AG04449 (cell line): ENCODE results near the gene DIP2C.
"Not testable (repeated sequence)": the region's sequence is repeated elsewhere in the genome, so short reads cannot be mapped to it uniquely, and the experiment has no call there.

Experiments
- CTCF ChIA-PET: fragments of 350-600 bp; formaldehyde crosslinking; extraction: SDS; loops from one replicate; lab custom pipeline; 2021; ENCODE audit warnings: antibody characterized with exemption; lab: Yijun Ruan, JAX
- POLR2A ChIA-PET: fragments of 400-600, 350-600 bp; formaldehyde crosslinking; extraction: SDS; loops from one replicate; lab custom pipeline; 2020; ENCODE audit warnings: antibody characterized with exemption, inconsistent platforms; lab: Yijun Ruan, JAX
- DNase-seq: peaks from one replicate; pipeline ENCODE4 v3.0.0-alpha.2; 2010; ENCODE audit warnings: low read depth, low spot score
- H3K4me3 ChIP-seq: 2 replicates; pipeline ENCODE4 v1.5.1; 2011; ENCODE audit warnings: low read depth, mild to moderate bottlenecking, control low read depth, low read length
- TF ChIP-seq, protein P1 (sequence below): IDR thresholded peaks from one replicate; pipeline ENCODE4 v1.5.1; 2011; ENCODE audit warnings: mild to moderate bottlenecking, moderate library complexity, low read length, control low read depth, inconsistent platforms; ENCODE audit not compliant: insufficient read depth; ENCODE audit errors: missing control alignments

DIP2C gene

DNA sequence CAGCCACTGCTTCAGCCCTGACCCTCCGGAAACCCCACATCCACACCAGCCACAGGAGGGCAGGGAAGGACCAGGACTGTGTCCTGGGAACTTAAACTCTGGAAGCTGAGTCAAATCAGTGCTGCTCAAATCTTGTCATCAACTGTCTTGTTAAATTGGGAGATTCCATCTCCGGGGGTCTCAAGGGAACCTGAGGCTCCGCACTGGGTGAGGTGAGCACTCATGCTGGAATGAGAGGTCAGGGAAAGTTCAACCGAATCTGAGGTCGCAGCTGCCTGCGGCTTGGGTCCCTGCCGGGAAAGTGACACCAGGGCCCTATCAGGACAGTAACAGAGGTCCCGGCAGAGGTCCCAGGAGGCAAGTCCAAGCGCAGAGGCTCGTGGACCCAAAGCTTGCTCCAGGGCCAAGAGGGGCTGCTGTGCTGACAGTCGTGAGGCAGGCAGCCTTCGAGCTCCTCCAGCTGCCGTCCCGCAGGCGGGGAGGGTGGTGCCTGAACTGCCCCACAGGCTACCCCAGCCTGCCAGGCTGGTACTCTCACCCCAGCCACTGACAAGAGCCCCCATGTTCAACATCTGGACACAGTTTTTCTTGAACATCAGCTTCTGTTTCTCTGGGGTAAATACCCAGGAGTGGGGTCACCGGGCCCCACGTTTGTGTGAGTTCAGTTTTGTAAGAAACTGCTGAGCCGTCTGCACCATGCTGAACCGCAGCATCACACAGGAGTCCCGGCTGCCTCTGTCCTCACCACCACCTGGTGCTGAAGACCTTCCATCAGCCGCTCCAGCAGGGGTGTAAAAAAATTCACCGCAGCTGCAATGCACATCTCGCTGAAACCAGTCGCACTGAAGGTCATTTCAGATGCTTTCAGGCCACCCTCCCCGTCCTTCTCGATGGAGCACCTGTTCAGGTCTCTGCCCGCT lies 101.0 kb downstream of the DIP2C start:
- CTCF ChIA-PET, result interaction anchor here (0.8 to 1.7 kb wide), 8 partner anchors 8 to 206 kb away, joined by 3 to 6 read pairs (median 4); no protein-coding TSS in a partner anchor
- TF ChIP-seq, protein P1, sequence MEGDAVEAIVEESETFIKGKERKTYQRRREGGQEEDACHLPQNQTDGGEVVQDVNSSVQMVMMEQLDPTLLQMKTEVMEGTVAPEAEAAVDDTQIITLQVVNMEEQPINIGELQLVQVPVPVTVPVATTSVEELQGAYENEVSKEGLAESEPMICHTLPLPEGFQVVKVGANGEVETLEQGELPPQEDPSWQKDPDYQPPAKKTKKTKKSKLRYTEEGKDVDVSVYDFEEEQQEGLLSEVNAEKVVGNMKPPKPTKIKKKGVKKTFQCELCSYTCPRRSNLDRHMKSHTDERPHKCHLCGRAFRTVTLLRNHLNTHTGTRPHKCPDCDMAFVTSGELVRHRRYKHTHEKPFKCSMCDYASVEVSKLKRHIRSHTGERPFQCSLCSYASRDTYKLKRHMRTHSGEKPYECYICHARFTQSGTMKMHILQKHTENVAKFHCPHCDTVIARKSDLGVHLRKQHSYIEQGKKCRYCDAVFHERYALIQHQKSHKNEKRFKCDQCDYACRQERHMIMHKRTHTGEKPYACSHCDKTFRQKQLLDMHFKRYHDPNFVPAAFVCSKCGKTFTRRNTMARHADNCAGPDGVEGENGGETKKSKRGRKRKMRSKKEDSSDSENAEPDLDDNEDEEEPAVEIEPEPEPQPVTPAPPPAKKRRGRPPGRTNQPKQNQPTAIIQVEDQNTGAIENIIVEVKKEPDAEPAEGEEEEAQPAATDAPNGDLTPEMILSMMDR, result peak; percentile 53
- POLR2A ChIA-PET, result no interaction called here
- no peak overlapping the region for H3K4me3 ChIP-seq
- no peak for DNase-seq

DNA sequence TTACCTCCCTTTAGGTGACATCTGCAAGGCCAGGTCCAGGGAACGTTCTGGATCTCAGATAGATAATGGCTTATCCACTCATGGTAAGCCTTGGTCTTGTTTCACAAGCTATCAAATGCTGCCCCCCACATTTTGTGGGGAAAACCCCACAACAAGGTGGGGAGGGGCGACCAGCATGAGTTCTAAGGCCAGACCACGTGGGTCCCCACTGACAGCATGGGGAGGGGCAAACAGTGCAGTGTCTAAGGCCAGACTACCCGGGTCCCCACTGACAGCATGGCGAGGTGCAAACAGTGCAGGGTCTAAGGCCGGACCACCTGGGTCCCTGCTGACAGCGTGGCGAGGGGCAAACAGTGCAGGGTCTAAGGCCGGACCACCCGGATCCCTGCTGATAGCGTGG lies 102.8 kb downstream of the DIP2C start:
- no peak overlapping the region for H3K4me3 ChIP-seq
- POLR2A ChIA-PET, result no interaction called here
- TF ChIP-seq, protein P1, result no peak
- no peak for DNase-seq
- CTCF ChIA-PET, result no interaction called here

DNA sequence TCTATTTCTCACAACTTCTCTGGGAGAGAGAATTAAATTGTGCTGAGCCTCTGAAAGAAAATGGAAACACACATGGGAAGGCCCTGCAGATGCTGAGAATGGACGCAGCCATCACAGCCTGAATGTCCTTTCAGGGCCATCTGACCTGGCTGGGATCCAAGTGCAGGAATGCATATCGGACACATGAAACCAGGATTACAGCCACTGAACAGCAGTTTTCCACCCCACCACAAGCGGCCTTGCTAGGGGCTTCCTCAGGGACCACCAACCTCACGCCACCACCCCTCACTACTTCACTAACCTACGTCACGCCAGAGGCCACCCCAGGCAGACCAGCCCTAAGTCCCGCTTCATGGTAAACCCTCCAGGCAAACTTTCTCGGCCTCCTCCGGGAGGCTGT lies 103.3 kb downstream of the DIP2C start:
- CTCF ChIA-PET, result no interaction called here
- H3K4me3 ChIP-seq, result no peak overlapping the region
- TF ChIP-seq, protein P1, result no peak
- no peak for DNase-seq
- POLR2A ChIA-PET, result no interaction called here

DNA sequence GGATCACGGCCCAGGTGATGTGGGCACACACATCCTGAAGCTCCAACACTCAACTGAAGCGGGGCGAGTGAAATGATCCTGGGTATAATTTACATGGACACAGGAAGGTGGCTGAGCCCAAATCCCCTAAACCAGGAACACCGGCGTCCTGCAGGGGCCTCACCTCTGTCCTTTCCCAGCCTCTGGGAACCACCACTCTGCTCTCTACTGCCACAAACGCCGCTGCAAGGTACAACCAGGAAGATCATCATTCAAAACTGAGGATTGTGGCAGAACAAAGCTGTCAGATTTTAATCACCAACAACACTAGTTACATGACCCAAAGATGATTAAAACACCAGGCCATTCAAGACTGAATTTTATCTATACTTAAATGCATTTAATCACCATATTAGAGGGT lies 104.0 kb downstream of the DIP2C start:
- TF ChIP-seq, protein P1, result no peak
- H3K4me3 ChIP-seq, result no peak overlapping the region
- no peak for DNase-seq
- CTCF ChIA-PET, result no interaction called here
- POLR2A ChIA-PET, result no interaction called here

DNA sequence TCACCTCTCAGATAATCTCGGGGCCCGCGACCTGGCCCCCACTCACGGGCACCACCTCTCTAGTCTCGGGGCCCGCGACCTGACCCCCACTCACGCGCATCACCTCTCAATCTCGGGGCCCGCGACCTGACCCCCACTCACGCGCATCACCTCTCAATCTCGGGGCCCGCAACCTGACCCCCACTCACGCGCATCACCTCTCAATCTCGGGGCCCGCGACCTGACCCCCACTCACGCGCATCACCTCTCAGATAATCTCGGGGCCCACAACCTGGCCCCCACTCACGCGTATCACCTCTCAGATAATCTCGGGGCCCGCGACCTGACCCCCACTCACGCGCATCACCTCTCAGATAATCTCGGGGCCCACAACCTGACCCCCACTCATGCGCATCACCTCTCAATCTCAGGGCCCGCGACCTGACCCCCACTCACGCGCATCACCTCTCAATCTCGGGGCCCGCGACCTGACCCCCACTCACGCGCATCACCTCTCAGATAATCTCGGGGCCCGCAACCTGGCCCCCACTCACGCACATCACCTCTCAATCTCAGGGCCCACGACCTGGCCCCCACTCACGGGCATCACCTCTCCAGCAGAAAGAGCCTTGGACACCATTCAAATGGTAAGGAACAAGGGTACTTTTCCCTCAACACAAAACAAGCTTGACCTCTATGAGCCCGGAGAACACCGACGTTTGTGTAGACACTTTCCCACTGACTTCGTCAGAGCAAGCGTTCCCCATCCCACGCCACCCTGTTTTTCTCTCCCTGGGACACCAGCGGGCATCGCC lies 104.8 kb downstream of the DIP2C start:
- POLR2A ChIA-PET, CTCF ChIA-PET, H3K4me3 ChIP-seq, DNase-seq: not testable (repeated sequence)

DNA sequence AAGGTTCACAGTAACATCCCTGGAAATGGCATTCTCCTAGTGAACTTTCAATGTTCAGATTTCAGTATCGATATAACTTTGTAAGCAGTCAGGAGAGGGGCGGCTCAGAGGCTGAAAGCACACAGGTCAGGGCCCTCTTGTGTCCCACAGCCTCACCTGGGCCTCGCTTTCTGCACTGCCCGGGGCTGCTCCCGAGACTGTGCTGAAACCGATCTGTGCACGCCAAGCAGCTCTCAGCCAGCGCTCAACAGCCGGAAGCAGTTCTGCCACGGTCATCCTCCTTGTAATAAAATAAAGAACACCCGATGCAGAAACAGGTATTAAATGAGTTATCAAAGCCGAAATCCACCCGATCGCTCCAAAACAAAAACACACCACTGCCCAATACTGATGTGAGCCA lies 106.0 kb downstream of the DIP2C start:
- H3K4me3 ChIP-seq, result no peak overlapping the region
- no peak for DNase-seq
- CTCF ChIA-PET, result no interaction called here
- POLR2A ChIA-PET, result no interaction called here
- TF ChIP-seq, protein P1, result no peak
